ENCODE measurements around the gene GGN.
A peak's percentile ranks its signal among the peaks of the same experiment; 100 is the strongest.

The GGN gene

GRCh38 chr19:38377052-38377451 lies 10.8 kb downstream of the GGN start:
- DNase-seq (ENCODE audit: insufficient read length, low spot score) (no peak), FAIRE-seq (no peak)
- TF ChIP-seq CTCF (IDR thresholded peaks at IDR 0.05; ENCODE audit: insufficient read depth, missing control alignments) = no peak

GRCh38 chr19:38376576-38376975 lies 11.3 kb downstream of the GGN start:
- no peak for DNase-seq (ENCODE audit: insufficient read length, low spot score)
- TF ChIP-seq CTCF (IDR thresholded peaks at IDR 0.05; ENCODE audit: insufficient read depth, missing control alignments) = no peak
- FAIRE-seq = no peak

- TF ChIP-seq CTCF (IDR thresholded peaks at IDR 0.05; ENCODE audit: insufficient read depth, missing control alignments) = no peak
- DNase-seq (ENCODE audit: insufficient read length, low spot score) = no peak
- FAIRE-seq = no peak
Observed at GRCh38 chr19:38375748-38376147, 12.1 kb downstream of the GGN start.

- FAIRE-seq = no peak
- no peak for TF ChIP-seq CTCF (IDR thresholded peaks at IDR 0.05; ENCODE audit: insufficient read depth, missing control alignments)
- no peak for DNase-seq (ENCODE audit: insufficient read length, low spot score)
Observed at GRCh38 chr19:38375098-38375493, 12.7 kb downstream of the GGN start.

GRCh38 chr19:38374332-38375097 lies 13.3 kb downstream of the GGN start, which contains the start of gene PSMD8:
TSS of gene PSMD8 (plus strand) at chr19:38374571. CDS start at chr19:38374602, 31 bp downstream.
- TF ChIP-seq CTCF (IDR thresholded peaks at IDR 0.05; ENCODE audit: insufficient read depth, missing control alignments) = peak; percentile 29
- peak; percentile 84 for FAIRE-seq
- peak; percentile 96 for DNase-seq (ENCODE audit: insufficient read length, low spot score)

- TF ChIP-seq CTCF (IDR thresholded peaks at IDR 0.05; ENCODE audit: insufficient read depth, missing control alignments) = no peak
- DNase-seq (ENCODE audit: insufficient read length, low spot score) (no peak), FAIRE-seq (no peak)
Observed at GRCh38 chr19:38373907-38374331, 13.9 kb downstream of the GGN start.

GRCh38 chr19:38371081-38371480 lies 16.8 kb downstream of the GGN start:
- TF ChIP-seq CTCF (IDR thresholded peaks at IDR 0.05; ENCODE audit: insufficient read depth, missing control alignments) = no peak
- FAIRE-seq = no peak
- no peak for DNase-seq (ENCODE audit: insufficient read length, low spot score)

Data from D721Med (cell line).